ENCODE results near the gene IL22RA2. TPM values are rescaled to one million over a fixed set of nuclear protein-coding genes. Genes with fewer than 3 reads are reported as not detected.

IL22RA2 gene
- total RNA-seq, 1 experiment from 2014 or later = not detected

DNA sequence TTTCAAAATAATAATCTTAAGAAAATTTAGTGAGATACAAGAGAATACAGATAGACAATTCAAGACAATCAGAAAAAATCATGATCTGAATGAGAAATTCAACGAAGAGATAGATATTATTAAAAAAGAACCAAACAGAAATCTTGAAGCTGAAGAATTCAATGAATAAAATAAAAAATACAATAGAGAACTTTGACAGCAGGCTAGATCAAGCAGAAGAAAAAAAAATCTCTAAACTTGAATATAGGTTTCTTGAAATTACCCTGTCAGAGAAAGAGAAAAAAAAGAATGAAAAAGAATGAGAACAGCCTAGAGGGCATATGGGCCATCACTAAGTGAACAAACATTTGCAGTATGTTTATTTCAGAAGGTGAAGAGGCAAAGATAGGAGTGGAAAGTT lies 39.0 kb downstream of the IL22RA2 start:
- Histone ChIP-seq H3K4ac (ENCODE audit: low read depth, low read length) (no peak overlapping the region), H3K27ac (ENCODE audit: insufficient read length, low read depth, low read length) (no peak overlapping the region), H3K79me1 (ENCODE audit: insufficient read depth, low read depth, low read length, poor library complexity, severe bottlenecking) (no peaks in the 10 kb centered on the region), H2AFZ (ENCODE audit: low read length) (no peak overlapping the region), H2BK120ac (ENCODE audit: low read depth, low read length, poor library complexity, severe bottlenecking) (no peak overlapping the region), H3K4me1 (ENCODE audit: insufficient read depth, low read length) (no peaks in the 10 kb centered on the region), H3K23me2 (ENCODE audit: insufficient read length, low read depth, low read length, poor library complexity, severe bottlenecking) (no peaks in the 10 kb centered on the region), H3K56ac (ENCODE audit: insufficient read length, low read depth, low read length) (no peak overlapping the region), H3K79me2 (ENCODE audit: insufficient read depth, low read length) (no peaks in the 10 kb centered on the region), H3K27me3 (ENCODE audit: insufficient read depth, low read length) (no peaks in the 10 kb centered on the region), H2BK12ac (ENCODE audit: insufficient read length, low read depth, low read length) (no peak overlapping the region), H4K5ac (ENCODE audit: insufficient read length, low read depth, low read length) (no peak overlapping the region), H3K14ac (ENCODE audit: insufficient read depth, low read length) (no peak overlapping the region), H2BK15ac (ENCODE audit: low read depth, low read length) (no peak overlapping the region), H3K9ac (ENCODE audit: extremely low read depth, insufficient read length, low read length) (no peak overlapping the region), H4K91ac (ENCODE audit: insufficient read length, low read depth, low read length) (no peak overlapping the region), H2BK20ac (ENCODE audit: low read depth, low read length, poor library complexity, severe bottlenecking) (no peak overlapping the region), H3K9me3 (ENCODE audit: control insufficient read depth, low read depth, low read length) (no peaks in the 10 kb centered on the region), H4K20me1 (ENCODE audit: control insufficient read depth, insufficient read depth, insufficient read length) (no peaks in the 10 kb centered on the region), H2BK5ac (ENCODE audit: insufficient read length, low read length) (no peak overlapping the region), H3K23ac (ENCODE audit: insufficient read length, low read depth, low read length) (no peak overlapping the region), H2AK5ac (ENCODE audit: insufficient read length, low read length) (no peak overlapping the region), H3K4me2 (ENCODE audit: insufficient read depth, insufficient read length, low read length) (no peak overlapping the region), H4K8ac (replicated peaks; ENCODE audit: insufficient read length, low read depth, low read length) (no peak overlapping the region), H3T11ph (ENCODE audit: low read length) (no peak overlapping the region), H3K18ac (ENCODE audit: insufficient read length, low read depth, low read length) (no peak overlapping the region)
- Mint-ChIP-seq H3K4me3 (no peak overlapping the region), H3K27ac (no peak overlapping the region), H3K9me3 (peaks cover 4 to 7% of the 10 kb centered on the region in 2 experiments; a peak in 4 of 5 replicates), H3K36me3 (ENCODE audit: insufficient read depth in 1 of 3, low read depth in 3 of 3) (peaks cover 0 to 7% (median 4%) of the 10 kb centered on the region in 3 experiments; a peak in 3 of 7 replicates), H3K27me3 (ENCODE audit: low read depth) (no peaks in the 10 kb centered on the region), H3K4me1 (no peaks in the 10 kb centered on the region)
- TF ChIP-seq, protein P1, sequence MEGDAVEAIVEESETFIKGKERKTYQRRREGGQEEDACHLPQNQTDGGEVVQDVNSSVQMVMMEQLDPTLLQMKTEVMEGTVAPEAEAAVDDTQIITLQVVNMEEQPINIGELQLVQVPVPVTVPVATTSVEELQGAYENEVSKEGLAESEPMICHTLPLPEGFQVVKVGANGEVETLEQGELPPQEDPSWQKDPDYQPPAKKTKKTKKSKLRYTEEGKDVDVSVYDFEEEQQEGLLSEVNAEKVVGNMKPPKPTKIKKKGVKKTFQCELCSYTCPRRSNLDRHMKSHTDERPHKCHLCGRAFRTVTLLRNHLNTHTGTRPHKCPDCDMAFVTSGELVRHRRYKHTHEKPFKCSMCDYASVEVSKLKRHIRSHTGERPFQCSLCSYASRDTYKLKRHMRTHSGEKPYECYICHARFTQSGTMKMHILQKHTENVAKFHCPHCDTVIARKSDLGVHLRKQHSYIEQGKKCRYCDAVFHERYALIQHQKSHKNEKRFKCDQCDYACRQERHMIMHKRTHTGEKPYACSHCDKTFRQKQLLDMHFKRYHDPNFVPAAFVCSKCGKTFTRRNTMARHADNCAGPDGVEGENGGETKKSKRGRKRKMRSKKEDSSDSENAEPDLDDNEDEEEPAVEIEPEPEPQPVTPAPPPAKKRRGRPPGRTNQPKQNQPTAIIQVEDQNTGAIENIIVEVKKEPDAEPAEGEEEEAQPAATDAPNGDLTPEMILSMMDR (conservative IDR thresholded peaks at IDR 0.05) = no peak
- no CpG with 5 or more reads among the region's 1 CpG for WGBS (ENCODE audit: extremely low coverage, insufficient read length, low lambda C conversion rate)
- DNase-seq = no peak
